A673 (cell line): ENCODE measurements around the gene GRAMD1B.

Experiments used
- CTCF ChIP-seq: fragments of 300-800, 200-600 bp; sonication (generic); conservative IDR thresholded peaks from 2 replicates; pipeline ENCODE4 v1.5.1; 2017; ENCODE audit warnings: low read depth, mild to moderate bottlenecking, antibody characterized with exemption, low read length, moderate library complexity, mixed read lengths
- EZH2 ChIP-seq: fragments of 200-600 bp; sonication (generic); IDR thresholded peaks from 2 replicates; pipeline ENCODE4 v1.6.1; 2017; ENCODE audit warnings: borderline replicate concordance, low read depth, mild to moderate bottlenecking, mixed read lengths, antibody characterized with exemption, low read length; ENCODE audit not compliant: poor library complexity, severe bottlenecking

GRCh38 chr11:123473941-123474677 lies 44.0 kb downstream of the GRAMD1B start:
- TF ChIP-seq EZH2 (no peak), CTCF (no peak)
